Stimulated activated CD4-positive, alpha-beta T cell treated with anti-CD3 and anti-CD28 coated beads, TNF-alpha, amount 100 ng/mL, for 1 hour (primary cell): ENCODE data around the gene KRT33B.
"Not testable (repeated sequence)": the region's sequence is repeated elsewhere in the genome, so short reads cannot be mapped to it uniquely, and the experiment has no call there.

ENCODE experiments used
- DNase-seq, 3 donors: peaks; one replicate each; pipeline ENCODE4 v3.0.0-alpha.2; 2020; ENCODE audit warnings: low read depth in 3 of 3, low spot score in 1 of 3

KRT33B gene

DNA sequence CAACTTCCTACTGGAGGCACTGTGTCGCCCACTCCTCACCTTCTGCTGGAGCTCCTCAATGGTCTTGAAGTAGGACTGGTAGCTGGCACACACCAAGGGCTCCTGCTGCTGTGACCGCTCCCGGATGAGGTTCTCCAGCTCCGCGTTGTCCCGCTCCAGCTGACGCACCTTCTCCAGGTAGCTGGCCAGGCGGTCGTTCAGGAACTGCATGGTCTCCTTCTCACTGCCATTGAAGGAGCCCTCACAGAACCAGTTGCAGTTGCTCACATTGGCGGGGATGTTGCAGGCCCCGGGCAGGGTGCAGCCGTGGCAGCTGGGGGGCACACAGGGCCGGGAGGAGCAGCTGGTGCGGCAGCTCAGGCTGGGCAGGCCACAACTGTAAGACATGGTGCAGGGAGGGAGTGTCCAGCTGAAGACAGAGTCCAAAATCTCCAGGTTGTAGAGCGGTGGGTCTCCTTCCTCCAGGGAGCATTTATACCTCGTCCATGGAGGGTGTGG is 19.2 kb downstream of the KRT33B start, which contains the start of gene KRT33A:
Gene KRT33A (minus strand): TSS at position 448 of the 498 bp plus-strand sequence. CDS start 61 bp downstream, at position 387.
- DNase-seq, result not testable (repeated sequence)

DNA sequence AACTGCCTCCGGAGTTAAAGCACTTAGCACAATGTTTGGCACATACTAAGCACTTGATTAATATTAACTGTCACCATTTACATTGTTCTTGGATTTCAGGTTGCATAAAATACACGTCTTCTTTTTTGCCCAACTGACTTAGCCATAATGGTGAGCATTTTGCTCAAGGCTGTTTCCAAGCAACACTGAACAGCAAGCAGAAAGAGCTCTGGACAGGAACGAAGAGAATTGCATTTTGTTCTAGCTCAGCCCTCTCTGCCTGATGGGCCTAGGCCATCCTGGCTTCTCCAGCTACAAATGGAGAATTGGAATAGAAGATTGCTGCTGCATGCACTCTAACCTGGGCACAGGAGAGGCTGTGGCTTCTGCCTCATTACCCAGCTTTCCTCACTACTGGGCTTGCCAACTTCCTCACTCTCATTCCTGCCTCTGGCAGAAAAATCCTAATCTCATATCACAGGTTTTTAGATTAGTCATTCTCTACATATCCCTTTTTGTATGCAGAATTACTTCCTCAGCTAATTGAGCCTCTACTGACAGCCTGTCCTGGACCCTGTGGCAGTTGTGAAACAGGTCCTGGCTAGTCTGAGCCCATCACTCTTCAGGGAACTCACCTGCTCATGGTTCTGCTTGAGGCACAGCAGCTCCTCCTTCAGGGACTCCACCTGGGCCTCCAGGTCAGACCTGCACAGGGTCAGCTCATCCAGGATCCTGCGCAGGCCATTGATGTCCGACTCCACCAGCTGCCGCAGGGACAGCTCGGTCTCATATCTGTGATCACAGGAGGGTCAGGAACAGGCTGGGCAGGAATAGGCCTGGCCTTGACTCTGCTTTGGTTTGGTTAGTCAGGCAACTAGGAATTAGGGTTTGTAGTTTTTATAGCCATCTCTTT is 21.5 kb downstream of the KRT33B start:
- no peak for DNase-seq

DNA sequence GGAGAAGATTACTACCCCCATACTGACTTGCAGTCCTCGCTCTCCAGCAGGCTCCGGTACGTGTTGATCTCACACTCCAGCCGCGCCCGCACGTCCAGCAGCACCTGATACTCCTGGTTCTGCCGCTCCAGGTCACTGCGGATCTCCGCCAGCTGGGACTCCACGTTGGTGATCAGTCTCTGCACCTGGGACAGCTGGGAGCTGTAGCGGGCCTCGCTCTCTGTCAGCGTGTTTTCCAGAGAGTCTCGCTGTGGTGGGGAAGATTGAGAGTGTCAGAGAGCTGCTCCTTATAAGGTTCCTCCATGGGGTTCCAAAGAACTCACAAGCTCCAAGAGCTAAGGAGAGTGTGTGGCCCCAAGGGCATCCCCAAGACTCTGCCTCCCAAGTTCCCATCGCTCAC is 23.2 kb downstream of the KRT33B start:
- not testable (repeated sequence) for DNase-seq

DNA sequence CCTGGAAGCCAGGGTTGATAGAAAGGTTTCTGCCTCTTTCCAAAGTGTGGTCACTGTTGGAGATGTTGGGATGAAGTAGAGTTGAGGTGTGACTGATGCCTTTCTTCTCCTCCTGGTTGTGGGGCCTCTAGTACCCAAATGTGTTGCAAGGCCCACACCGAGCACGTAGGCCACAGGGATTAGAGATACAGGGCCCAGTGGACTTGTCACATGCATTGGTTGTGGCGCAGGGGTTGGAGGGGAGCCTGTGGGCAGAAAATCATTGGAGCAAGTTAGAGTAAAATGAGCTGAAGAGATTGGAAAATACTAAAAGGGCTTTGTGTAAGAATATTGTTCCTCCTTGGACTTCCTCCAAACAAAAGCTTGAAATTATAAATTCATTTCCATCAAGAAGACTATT is 23.6 kb downstream of the KRT33B start:
- no peak for DNase-seq

DNA sequence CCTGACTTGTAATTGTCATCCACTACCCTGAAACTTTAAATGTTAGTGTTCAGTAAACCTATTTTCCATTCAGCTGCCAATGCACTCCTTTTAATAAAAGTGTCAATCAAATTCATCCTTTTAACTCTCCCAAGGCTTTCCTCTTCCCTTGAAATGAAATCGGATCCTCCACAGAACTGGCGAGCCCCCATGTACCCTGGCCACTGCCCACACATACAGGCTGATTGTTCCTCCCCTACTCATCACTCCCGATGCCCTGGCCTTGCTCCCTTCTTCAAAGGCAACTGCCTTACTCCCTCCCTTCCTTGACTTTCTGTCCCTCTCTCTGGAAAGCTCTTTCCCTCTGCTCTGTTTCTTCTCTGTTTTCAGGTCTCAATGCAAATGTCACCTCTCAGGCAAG is 26.6 kb downstream of the KRT33B start:
- no peak for DNase-seq

DNA sequence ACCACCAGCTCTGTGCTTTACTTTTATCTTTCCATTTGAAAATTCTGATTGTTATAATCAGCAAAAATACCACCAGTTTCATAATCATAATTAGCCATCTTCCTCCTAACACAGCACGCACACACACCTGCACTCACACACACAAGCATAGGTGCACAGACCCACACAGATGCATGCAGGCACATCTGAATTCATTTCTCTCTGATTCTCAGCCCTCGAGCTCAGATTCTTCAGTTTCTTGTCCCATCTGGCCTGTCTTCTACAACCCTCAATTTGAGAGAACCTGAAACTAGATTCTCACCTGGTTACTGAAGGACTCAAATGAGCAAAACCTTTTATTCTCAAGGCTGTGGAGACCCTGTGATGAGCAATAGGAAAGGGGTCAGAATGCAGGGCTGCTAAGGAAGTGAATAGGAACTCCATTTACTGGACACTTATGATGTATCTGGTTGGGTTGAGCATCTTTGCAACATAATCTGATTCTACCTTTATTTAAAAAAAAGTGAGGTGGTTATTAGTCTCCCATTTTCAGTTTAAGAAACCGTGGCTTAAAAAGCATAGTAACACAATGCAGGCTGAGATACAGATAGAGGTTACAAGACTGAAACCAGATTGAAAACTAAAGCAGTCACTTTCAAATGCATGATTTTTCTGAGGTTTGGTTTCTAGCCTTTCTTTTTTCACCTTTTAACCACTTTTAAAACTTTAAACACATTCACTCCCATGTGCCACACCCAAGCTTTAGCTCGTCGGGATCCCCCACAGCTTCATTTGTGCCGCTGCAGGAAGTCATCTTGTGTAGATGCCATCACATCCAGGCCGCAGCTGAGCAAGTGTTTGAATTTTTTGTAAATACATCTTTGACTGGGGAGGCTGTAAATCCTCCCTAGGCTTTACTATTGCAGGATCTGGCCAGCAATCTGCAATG is 28.4 kb downstream of the KRT33B start:
- peak in 1 of 3 donors; percentile 41 for DNase-seq

DNA sequence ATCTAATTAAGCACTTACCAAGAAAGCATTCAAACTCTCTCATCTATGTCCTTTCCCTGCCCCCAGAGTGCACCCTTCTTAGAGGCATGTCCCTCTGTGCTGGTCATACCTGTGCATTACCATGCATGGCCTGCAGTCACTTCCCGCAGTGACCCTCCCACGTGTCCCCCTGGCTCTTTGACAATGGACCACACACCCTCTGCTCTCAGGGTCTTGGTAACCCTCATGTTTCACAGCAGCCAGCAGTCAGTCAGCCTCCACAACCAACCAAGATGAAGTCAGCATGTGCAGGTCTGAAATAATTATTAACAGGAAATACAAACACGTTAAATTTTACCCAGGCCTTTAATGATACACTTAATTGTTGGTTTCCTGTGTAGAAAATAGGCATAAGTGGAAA is 29.1 kb downstream of the KRT33B start:
- DNase-seq, result no peak

DNA sequence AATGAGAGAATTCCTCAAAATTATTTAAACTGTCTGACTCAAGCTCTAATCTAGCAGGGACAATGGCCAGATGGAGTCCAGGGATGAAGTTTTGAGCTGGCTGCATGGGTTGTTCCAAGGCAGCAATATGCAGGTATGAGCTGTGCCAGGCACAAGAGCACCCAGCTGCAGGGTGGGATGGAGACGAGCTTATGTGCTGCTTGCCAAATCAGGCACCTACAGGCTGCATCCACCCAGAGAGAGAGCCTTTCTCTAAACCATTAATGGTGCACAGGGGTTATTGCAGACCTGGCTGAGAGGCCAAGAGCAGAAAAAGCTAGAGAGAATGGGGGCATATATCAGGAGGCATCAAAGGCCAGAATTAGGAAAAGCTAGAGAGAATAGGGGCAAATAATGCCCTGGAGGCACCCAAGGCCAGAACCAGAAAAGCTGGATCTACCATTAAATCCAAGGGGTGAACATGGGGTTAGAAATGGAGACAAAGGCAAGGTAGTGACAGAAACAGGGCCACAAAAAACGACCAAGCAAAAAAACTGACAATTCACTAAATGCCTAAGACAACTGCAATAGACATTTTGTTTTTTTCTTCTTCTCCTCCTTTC is 29.9 kb downstream of the KRT33B start:
- no peak for DNase-seq

DNA sequence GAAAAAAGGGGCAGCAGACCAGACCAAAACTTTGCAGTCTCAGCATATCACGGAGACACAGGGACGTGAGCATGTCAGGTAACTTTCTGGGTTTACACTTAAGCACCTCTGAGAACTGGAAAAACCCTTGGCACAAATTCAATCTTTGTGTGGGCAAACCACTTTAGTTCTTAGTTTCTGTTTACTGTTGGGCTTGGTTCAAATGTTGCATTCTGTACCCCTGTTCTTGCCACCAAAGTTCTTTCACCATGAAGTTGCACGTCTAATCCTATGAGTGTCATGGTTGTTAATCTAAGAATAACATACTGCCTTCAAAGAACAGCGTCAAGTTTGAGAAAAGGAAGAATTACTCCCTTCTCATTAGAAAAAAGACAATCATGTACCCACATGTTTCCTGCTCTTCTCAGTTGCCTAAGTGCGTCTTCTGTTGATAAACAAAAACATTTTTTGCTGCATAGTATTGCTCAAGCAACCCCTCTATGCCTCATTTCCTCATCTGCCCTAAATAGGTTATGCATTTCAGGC is 30.6 kb downstream of the KRT33B start:
- peak in 2 of 3 donors; percentile 12 to 32 for DNase-seq

DNA sequence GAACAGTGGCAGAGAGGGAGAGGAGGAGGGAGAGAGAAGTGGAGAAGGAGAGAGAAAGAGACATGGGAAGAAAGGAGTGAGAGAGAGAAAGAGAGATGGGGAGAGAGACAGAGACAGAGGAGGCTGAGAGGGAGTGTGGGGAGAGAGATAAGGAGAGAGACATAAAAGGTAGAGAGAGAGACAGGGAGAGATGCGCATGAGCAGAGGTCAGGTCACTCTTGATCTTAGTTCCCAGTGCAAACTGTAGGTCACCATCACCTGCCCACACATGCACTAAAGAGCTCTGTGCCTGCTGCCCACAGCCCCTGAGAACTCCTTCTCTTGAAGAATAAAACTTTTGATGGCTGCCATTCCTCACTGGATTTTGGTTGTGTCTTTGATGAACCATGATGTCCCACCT is 33.9 kb downstream of the KRT33B start:
- DNase-seq, result no peak

DNA sequence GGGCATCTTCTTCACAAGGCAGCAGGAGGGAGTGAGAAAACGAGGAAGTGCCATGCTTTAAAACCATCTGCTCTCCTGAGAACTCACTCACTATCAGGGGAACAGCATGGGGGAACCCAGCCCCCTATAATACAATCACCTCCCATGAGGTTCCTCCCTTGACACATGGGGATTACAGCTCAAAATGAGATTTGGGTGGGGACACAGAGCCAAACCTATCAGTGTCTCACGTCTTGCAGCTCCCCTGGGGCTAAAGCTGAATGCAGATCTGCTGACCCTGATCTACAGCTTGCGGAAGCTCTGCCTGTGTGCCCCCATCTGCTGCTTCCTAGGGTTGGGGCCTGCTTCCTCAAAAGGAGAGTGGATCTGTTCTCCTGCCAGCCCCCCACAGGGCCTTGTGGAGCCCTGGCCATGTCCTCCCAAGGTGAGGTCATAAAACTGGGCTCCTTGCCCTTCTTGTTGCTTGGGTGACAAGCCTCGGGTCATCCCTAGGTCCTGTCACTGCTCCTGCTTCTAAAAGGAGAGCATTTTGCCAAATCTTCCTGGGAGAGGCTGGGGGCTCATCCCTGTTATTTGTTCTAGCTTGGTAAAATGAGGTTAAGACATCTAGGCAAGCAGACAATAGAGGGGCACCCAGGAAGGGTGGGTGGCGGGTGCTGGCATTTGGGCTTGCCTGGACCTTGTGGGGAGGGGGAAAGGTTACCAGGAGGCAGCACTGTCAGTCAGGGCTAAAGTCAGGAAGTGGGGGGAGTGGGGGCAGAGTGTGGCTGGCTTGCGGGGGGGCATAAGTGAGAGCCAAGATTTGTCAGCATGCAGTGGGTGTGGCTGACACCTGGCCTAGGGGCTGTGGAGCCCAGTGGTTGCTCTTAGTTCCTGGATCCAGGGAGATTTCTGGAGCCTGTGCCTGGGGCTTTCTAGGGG is 35.0 kb downstream of the KRT33B start:
- DNase-seq, result no peak

DNA sequence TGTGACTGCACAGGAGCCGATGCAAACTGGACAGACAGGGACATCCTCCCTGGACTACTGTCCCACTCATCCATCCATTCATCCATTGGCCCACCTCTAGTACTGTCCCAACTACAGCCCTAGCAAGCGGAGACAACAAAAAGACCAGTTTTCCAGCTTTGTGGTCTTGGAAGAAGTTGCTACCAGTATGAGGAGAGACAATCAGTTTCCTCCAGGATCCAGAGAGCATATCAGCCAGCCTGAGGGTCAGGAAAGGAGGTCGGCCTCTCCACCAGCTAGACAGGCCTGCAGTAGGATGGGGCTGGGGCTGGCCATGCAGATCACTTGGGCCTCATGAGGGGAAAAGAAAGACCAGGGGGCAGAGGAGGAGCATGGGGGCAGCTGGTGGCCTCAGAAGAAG is 35.8 kb downstream of the KRT33B start:
- DNase-seq, result no peak

DNA sequence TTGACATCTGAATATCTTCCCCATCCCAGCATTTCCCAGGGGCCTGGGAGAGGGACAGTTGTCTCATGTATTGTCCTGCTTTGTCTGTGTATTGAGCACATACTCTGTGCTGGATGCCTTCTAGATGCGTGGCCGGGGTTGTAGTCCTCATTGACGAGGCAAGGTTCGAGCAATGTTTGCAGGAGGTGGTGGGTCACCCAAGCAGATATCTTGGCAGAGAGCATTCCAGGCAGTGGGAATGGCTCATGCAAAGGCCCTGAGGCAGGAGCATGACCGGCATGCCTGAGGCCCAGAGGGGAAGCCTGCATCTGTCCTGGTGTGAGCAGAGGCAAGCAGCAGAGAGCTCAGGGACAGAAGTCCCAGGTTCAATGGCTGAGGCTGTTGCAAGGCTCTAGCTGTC is 36.5 kb downstream of the KRT33B start:
- DNase-seq, result no peak

DNA sequence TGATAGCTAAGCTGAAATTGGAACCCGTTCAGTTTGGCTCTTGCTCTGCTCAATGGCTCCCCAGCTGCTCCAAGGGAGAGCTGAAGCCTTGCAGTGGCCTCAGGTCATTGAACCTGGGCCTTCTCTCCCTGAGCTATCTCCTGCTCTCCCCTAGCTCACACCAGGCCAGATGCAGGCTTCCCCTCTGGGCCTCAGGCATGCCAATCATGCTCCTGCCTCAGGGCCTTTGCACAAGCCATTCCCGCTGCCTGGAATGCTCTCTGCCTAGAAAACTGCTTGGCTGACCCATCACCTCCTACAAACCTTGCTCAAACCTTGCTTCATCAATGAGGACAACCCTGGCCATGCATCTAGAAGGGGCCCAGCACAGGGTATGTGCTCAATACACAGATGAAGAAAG is 37.4 kb downstream of the KRT33B start:
- DNase-seq, result no peak

DNA sequence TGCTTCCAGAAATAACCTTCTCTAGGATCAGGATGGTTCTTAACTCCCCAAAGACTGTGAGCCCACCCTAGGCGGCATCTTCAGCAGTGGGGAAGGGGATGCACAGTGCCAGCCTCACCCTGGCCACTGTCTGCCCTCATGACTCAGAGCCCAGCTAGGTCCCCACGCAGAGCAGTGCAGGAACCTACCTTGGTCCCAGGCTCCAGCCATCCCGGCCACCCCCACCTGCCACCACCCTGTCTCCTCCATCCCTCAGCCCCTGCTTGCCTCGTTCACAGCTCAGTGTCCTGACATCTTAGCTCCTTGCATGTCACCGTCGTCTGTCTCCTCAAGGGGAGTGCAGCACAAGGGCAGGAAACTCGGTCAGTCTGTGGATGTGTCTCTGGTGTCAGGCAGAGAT is 38.0 kb downstream of the KRT33B start:
- DNase-seq, result no peak

DNA sequence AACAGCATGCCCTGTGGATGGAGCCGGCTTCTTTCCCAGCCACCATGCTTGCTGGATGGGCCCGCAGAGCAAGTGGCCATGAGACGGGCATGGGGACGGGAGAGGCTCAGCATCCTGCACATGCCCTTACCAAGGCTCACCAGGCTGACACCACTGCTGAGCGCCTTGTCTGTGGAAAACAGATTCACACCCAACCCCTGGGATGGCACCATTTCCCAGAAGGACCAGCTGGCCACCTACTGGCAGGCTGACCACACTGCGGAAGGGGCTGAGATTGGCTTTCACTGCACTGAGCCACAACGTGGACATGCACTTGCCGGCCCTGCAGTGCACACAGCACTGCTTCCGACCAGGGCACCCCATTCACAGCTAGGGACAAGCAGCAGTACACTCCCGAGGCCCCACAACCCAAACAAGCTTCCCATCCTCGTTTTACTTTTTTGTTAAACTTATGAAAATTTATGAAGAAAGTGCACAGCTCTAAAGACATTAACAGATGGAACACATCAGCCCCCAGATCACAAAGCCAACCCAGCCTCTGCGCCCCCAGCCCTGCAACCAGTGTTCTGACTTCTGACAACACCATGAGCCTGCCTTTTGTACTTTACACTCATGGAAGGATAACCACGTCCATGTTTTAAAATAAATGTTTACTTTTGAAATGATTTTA is 40.2 kb downstream of the KRT33B start:
- DNase-seq, result no peak

DNA sequence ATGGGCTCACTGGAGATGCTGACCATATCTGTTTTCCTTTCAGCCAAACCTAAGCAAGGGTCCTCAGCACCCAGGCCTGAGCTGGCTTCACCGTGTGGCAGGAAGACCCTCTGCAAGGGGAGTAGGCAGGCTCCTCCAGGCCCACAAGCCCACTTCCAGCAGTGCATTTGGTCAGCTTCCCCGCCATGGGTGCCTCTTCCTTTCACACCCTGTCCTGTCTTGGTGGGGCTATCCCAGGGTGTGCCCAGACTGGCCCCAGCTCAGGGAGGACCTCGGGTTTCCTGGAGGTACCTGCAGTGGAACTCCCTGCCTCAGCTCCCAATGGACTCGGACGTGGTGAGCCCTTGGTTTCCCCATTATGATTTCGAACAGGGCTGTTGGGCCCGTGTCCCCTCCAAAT is 41.4 kb downstream of the KRT33B start:
- no peak for DNase-seq

DNA sequence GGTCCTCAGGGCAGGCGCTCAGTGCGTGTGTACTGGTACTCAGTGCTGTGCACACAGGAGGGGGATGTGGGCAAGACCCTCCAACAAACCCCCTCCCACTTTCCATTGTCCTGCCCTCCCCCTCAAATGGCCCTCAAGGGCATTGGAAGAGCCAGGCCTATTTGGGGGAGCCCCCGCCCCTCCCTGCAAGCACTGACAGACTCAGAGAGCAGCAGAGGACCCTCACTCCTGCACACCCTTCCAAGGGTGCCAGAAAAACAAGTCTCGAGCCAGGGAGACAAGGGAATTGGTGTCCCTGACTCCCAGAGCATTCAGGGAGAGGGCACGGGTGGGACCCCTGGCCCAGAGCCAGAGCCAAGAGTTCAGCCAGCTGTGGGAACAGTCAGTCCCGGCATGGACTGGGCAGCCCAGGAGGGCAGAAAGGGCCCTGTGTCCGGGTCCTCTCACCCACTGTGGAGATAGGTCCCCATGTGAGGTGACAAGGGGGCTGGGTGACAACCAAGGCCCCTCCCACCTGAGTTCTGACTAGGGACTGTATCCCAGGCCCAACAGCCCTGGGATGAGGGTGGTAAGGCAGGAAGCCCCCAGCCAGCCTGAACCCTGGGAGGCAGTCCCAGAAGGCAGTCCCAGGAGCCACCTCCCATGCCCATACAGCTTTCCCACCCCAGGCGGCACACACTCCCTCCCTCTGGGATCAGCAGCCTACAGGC is 42.0 kb downstream of the KRT33B start:
- no peak for DNase-seq
